Tibial nerve (tissue), 3 donors: Measurements from ENCODE around the gene C20orf202.

ENCODE experiments used
- POLR2A ChIP-seq, 2 donors: fragments of 450-650 bp; IDR thresholded peaks; one replicate each; pipeline ENCODE4 v1.6.1; 2017; ENCODE audit warnings: antibody characterized with exemption in 2 of 2, mild to moderate bottlenecking in 2 of 2, moderate library complexity in 2 of 2
- TF ChIP-seq, protein P1 (sequence below), 5 experiments: fragments of 200-600 bp in 3 of 5; fragments of 450-650 bp in 2 of 5; sonication (generic) in 3 of 5; IDR thresholded peaks; one replicate each; pipeline ENCODE4 v1.5.1; 2016 to 2019; ENCODE audit warnings: antibody characterized with exemption in 5 of 5, mild to moderate bottlenecking in 3 of 5, moderate library complexity in 2 of 5

DNA sequence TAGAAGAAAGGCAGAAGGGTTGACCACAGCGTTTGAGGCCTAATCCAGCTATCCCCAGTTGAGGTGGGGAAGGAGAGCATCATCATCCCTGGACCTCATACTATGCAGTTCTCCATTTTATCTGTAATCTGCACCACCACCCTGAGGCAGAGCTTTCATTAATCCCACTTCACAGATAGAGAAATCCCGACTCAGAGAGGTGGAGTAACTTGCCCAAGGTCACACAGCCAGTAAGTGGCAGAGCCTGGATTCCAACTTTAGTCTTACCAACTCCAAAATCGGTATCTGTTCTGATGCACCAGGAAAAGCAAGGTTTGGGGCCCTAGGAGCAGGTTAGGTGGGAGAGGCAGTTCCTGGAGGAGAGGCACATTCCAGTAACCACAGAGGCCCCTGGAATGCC lies 25.2 kb upstream of the C20orf202 start:
- TF ChIP-seq, protein P1, sequence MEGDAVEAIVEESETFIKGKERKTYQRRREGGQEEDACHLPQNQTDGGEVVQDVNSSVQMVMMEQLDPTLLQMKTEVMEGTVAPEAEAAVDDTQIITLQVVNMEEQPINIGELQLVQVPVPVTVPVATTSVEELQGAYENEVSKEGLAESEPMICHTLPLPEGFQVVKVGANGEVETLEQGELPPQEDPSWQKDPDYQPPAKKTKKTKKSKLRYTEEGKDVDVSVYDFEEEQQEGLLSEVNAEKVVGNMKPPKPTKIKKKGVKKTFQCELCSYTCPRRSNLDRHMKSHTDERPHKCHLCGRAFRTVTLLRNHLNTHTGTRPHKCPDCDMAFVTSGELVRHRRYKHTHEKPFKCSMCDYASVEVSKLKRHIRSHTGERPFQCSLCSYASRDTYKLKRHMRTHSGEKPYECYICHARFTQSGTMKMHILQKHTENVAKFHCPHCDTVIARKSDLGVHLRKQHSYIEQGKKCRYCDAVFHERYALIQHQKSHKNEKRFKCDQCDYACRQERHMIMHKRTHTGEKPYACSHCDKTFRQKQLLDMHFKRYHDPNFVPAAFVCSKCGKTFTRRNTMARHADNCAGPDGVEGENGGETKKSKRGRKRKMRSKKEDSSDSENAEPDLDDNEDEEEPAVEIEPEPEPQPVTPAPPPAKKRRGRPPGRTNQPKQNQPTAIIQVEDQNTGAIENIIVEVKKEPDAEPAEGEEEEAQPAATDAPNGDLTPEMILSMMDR (IDR thresholded peaks at IDR 0.05), result no peak
- TF ChIP-seq POLR2A (IDR thresholded peaks at IDR 0.05), result no peak
